Stimulated activated CD4-positive, alpha-beta T cell treated with anti-CD3 and anti-CD28 coated beads, Interleukin-12 subunit alpha, Interleukin-12 subunit beta, amount 100 ng/mL, for 24 hours (primary cell): ENCODE measurements around the gene BCKDHB.

Experiments
- DNase-seq, 2 experiments: peaks; one replicate each; pipeline ENCODE4 v3.0.0-alpha.2; 2020; ENCODE audit warnings: low read depth in 2 of 2

BCKDHB gene

DNA sequence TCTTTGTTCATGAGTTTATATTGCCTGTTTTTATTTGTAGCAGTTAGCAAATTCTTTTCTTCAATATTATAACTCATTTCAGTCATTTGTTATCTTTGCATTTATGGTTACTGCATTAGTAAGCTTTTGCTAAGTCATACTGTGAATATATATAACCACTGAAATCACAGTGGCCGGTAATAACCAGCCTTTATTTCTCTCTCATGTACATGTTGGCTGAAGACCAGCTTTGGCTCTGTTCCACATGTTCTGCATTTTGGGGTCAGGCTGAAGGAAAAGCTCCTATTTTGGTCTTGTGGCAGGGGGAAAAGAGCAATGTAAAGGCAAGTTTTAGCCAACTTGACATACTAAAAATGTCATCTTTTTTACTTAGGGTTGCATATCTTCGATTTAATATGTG lies 276.3 kb downstream of the BCKDHB start:
- no peak for DNase-seq

DNA sequence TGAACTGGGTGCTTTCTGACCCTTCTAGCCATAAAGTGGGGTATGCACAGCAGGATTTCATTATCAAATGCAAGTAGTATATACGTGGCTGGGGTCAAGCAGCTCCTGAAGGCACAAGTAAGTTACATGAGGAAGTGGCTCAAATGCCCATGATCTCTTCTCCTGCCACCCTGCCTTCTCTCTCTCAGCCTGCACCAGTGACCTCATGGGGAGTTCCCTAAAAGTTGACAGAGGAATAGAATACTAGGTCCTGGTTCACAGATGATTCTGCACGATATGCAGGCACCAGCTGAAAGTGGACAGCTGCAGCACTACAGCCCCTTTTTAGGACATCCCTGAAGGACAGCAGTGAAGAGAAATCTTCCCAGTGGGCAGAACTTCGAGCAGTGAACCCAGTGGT lies 282.0 kb downstream of the BCKDHB start:
- no peak for DNase-seq
